Small intestine (tissue), 7 donors: ENCODE data around the gene DDX5. TPM values are rescaled to one million over a fixed set of nuclear protein-coding genes. Genes with fewer than 3 reads are reported as not detected.
"Not testable (repeated sequence)": the region's sequence is repeated elsewhere in the genome, so short reads cannot be mapped to it uniquely, and the experiment has no call there.

Experiments
- DNase-seq, 2 donors: peaks; one replicate each; pipeline versions ENCODE4 v3.0.0 to v3.0.0-alpha.2; 2013
- FAIRE-seq: peaks from 2 replicates; lab custom pipeline; 2012; peaks lifted over from hg19 to GRCh38; lab: Jason Lieb, UNC
- H3K27ac ChIP-seq, 3 donors: one replicate each; pipeline ENCODE4 v1.5.1; 2013; ENCODE audit warnings: low read length in 2 of 3, mild to moderate bottlenecking in 2 of 3, control low read depth in 1 of 3, inconsistent platforms in 1 of 3, low read depth in 1 of 3, moderate library complexity in 1 of 3
- H3K27me3 ChIP-seq, 3 donors: one replicate each; pipeline ENCODE4 v1.6.1; 2013; ENCODE audit warnings: low read length in 3 of 3, inconsistent platforms in 1 of 3; ENCODE audit not compliant: control insufficient read depth in 3 of 3, insufficient read depth in 3 of 3
- H3K36me3 ChIP-seq, 3 donors: one replicate each; pipeline ENCODE4 v1.6.1; 2013; ENCODE audit warnings: low read length in 3 of 3, inconsistent platforms in 1 of 3, low read depth in 1 of 3, mild to moderate bottlenecking in 1 of 3, moderate library complexity in 1 of 3; ENCODE audit not compliant: control insufficient read depth in 3 of 3, insufficient read depth in 2 of 3
- H3K4me1 ChIP-seq, 3 donors: one replicate each; pipeline ENCODE4 v1.6.1; 2013; ENCODE audit warnings: low read length in 2 of 3, inconsistent platforms in 1 of 3, low read depth in 1 of 3, mild to moderate bottlenecking in 1 of 3, moderate library complexity in 1 of 3; ENCODE audit not compliant: control insufficient read depth in 3 of 3, insufficient read depth in 2 of 3
- H3K4me3 ChIP-seq, 3 donors: one replicate each; pipeline ENCODE4 v1.5.1; 2013; ENCODE audit warnings: low read length in 3 of 3, control low read depth in 1 of 3, inconsistent platforms in 1 of 3, low read depth in 1 of 3, mild to moderate bottlenecking in 1 of 3, moderate library complexity in 1 of 3
- H3K9me3 ChIP-seq, 2 donors: one replicate each; pipeline ENCODE4 v1.6.1; 2013; ENCODE audit warnings: low read depth in 1 of 2, low read length in 1 of 2; ENCODE audit not compliant: control insufficient read depth in 2 of 2, insufficient read depth in 1 of 2
- WGBS, 3 donors: extraction: QIAGEN DNeasy Blood & Tissue Kit; methylation state at CpG; one replicate each; pipeline ENCODE4 v1.1.7; 2013; 5-methylcytosine and 5-hydroxymethylcytosine counted together
- polyA plus RNA-seq, 4 donors: library from polyadenylated mRNA; stranded (reverse) in 3 of 4; unstranded in 1 of 4; fragments of 200-250 nt in 3 of 4; fragments of 120-200 nt in 1 of 4; gene quantifications; one replicate each; pipeline versions ENCODE4 v1.2.1 to v1.2.3, GENCODE V29; 2013
- donor health status: healthy with polysubstance abuse.
- donor health status: control.
- donor health status: control.
- donor health status: Bipolar disorder and iron deficiency.
- donor health status: healthy.

The DDX5 gene
- polyA plus RNA-seq, 4 donors = 269 to 425 (median 321) TPM

DNA sequence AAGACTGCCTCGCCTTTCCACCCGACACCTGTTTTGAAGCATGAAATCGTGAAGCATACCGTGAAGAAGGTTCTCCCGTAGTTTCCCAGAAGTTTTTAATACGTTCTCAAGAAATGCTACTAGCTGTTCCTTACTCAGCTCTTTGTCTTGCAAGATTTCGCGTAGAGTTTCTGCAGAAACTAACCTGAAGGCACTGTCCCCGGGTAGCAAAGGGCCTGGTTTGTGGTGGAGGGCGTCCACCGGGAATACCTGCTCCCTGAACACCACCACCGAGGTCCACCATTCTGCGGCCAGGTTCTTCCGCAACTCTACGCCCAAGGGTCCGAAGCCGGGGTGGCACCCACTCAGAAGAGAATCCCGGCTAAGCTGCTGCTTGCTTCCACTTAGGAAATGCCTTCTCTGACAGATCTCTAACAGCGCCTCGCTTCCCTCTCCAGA is 9.7 kb downstream of the DDX5 start:
- Histone ChIP-seq H3K9me3 (no peaks in the 10 kb centered on the region), H3K4me3 (peak overlapping the region; percentile 50 to 80 (median 59)), H3K27ac (peak overlapping the region; percentile 55 to 91 (median 88)), H3K36me3 (peaks cover 10 to 17% (median 16%) of the 10 kb centered on the region in 3 donors), H3K4me1 (peaks cover 0 to 16% (median 5%) of the 10 kb centered on the region in 3 donors), H3K27me3 (no peaks in the 10 kb centered on the region)
- 1% methylated on average over 20 of the region's 20 CpGs for WGBS, 3 donors
- DNase-seq = no peak
- no peak for FAIRE-seq

DNA sequence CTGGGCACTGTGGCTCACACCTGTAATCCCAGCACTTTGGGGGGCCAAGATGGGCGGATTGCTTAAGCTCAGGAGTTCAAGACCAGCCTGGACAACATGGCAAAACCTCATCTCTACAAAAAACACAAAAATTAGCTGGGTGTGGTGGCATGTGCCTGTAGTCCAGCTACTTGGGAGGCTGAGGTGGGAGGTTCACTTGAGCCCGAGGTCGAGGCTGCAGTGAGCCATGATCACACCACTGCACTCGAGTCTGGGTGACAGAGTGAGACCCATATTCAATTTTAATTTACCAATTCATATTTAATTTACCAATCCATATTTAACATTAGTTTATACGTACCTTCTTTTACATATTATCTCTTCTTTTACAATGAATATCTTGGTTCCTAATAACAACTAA is 10.8 kb downstream of the DDX5 start:
- 87 to 95% (median 91%) methylated on average over 5 of the region's 5 CpGs for WGBS, 3 donors
- H3K36me3 ChIP-seq = peaks cover 2 to 18% (median 7%) of the 10 kb centered on the region in 3 donors
- not testable (repeated sequence) for DNase-seq, H3K27ac ChIP-seq, H3K4me3 ChIP-seq, H3K9me3 ChIP-seq, H3K27me3 ChIP-seq, FAIRE-seq
- peaks cover 0 to 16% (median 5%) of the 10 kb centered on the region in 3 donors for H3K4me1 ChIP-seq

DNA sequence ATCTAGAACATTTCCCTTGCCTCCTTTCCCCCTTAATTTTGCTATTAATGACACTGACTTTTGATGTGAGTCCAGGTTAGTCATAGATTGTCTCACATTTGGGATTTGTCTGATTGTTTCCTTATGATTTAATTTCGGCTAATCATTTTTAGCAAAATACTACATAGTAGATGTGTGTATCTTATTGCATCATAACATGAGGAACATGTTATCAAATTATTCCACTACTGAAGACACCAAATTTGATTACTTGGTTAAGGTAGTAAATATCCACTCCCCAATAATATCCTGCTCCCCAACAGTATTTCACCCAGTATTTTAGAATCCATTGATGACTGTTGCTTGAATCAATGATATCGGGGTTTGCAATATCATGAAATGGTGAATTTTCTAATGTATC is 12.0 kb downstream of the DDX5 start:
- Histone ChIP-seq H3K36me3 (peaks cover 2 to 23% (median 4%) of the 10 kb centered on the region in 3 donors), H3K9me3 (no peaks in the 10 kb centered on the region), H3K27ac (no peak overlapping the region), H3K4me3 (no peak overlapping the region), H3K4me1 (peaks cover 0 to 16% (median 5%) of the 10 kb centered on the region in 3 donors), H3K27me3 (no peaks in the 10 kb centered on the region)
- WGBS, 3 donors = 91 to 96% (median 95%) methylated on average over 2 of the region's 2 CpGs
- DNase-seq (no peak), FAIRE-seq (no peak)

DNA sequence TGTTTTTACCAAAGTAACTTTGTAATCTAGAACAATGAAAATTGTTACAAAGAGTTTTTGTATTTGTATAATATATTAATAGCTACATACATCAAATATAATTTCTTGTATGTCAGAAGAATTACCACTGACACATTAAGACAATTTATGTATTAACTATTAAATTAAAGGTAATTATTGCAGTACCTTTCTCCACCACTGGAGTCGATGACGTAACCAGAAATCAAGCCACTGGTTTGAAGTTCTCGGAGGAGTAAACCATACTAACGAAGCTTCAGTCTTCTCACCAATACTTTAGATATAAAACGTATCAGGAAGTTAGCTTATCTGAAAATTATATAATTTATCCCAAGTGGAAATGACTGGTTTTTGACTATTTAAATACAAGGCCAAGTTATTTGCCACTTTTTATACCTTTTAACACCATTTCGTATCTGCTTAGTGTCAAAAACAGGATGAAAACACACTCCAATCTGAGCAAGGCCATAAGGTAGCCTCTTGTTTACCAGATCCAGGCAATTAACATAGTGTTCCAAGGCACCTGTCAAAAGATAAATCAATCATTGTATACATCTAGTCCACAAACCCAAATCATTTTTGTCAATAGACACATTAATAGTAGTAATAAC is 13.5 kb downstream of the DDX5 start:
- Histone ChIP-seq H3K27ac (no peak overlapping the region), H3K4me1 (peaks cover 0 to 10% (median 4%) of the 10 kb centered on the region in 3 donors), H3K4me3 (no peak overlapping the region), H3K9me3 (no peaks in the 10 kb centered on the region), H3K36me3 (peaks cover 0 to 27% (median 2%) of the 10 kb centered on the region in 3 donors), H3K27me3 (no peaks in the 10 kb centered on the region)
- FAIRE-seq (no peak), DNase-seq (peak in 1 of 2 donors; percentile 42)
- whole genome bisulfite sequencing, 3 donors = 68 to 80% (median 72%) methylated on average over 6 of the region's 6 CpGs

DNA sequence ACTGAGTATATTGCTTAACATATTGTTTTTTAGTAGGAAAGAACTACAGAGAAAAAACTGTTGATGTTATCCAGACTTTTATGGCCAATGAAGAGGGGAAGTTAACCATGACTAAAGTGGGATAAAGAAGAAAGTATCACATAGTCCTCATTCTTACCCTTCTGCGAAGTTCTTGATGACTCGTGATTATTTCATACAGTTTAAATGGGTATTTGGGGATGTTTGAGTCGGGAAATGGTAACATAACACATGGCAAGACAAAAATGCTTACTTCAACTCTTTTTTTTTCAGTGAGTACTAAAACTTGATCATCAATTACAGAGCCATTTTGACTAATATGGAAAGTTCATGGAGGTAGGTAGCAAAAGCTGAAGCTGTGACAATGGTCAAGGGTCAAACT is 14.1 kb downstream of the DDX5 start:
- no peaks in the 10 kb centered on the region for H3K27me3 ChIP-seq
- DNase-seq (no peak), FAIRE-seq (no peak)
- no peaks in the 10 kb centered on the region for H3K9me3 ChIP-seq
- H3K4me1 ChIP-seq = peaks cover 0 to 6% (median 0%) of the 10 kb centered on the region in 3 donors
- no peak overlapping the region for H3K27ac ChIP-seq
- WGBS, 3 donors = 84 to 88% (median 88%) methylated on average over 3 of the region's 3 CpGs
- H3K36me3 ChIP-seq = peaks cover 0 to 27% (median 2%) of the 10 kb centered on the region in 3 donors
- H3K4me3 ChIP-seq = no peak overlapping the region

DNA sequence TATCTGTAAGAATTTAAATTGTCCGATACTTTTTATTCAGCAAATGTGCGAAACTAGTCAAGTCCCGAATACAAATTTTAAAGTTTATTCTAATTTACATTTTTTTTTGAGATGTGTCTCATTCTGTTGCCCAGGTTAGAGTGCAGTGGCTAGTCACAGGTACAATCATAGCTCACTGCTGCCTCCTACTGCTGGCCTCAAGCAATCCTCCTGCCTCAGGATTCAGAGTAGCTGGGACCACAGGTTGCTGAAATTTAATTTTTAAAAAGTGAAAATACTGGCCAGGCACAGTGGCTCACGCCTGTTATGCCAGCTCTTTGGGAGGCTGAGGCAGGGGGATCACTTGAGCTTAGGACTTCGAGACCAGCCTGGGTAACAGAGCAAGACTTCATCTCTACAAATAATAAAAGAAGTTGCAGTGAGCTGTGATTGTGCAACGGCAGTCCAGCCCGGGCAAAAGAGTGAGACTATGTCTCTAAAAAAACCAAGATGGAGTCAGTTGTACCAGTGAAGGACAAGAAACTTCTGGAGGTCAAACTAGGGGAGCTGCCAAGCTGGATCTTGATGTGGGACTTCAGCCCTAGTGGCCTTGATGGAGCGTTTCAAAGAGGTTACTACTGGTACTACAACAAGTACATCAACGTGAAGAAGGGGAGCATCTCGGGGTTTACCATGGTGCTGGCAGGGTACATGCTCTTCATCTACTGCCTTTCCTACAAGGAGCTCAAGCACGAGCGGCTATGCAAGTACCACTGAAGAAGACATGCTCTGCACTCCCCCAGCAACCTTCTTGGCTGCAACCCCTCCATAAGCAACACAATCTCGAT is 14.8 kb downstream of the DDX5 start:
- Histone ChIP-seq H3K27me3 (no peaks in the 10 kb centered on the region), H3K4me1 (peaks cover 0 to 6% (median 0%) of the 10 kb centered on the region in 3 donors), H3K9me3 (no peaks in the 10 kb centered on the region), H3K36me3 (peaks cover 0 to 30% (median 2%) of the 10 kb centered on the region in 3 donors), H3K27ac (no peak overlapping the region), H3K4me3 (no peak overlapping the region)
- peak in 1 of 2 donors; percentile 45 for DNase-seq
- no peak for FAIRE-seq
- WGBS, 3 donors = 91 to 95% (median 93%) methylated on average over 13 of the region's 13 CpGs

DNA sequence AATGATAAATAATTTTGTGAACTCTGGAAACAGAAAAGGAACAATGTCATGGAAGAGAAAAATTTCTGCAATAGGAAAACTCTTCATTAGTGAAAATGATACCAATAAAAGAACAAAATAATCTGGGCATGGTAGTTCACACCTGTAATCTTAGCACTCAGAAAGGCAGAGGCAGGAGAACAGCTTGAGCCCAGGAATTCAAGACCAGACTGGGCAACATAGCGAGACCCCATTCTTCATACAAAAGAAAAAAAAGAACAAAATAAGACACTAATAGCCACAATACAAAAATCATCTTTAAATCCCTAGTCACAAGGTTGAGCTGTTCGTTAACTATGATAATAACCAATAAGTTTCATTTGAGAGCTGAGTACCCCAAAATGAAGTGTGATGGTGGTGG is 17.8 kb downstream of the DDX5 start:
- no peak overlapping the region for H3K4me3 ChIP-seq
- H3K36me3 ChIP-seq = peaks cover 4 to 46% (median 5%) of the 10 kb centered on the region in 3 donors
- no peak for DNase-seq
- H3K27ac ChIP-seq = no peak overlapping the region
- H3K4me1 ChIP-seq = no peaks in the 10 kb centered on the region
- FAIRE-seq = no peak
- 93 to 98% (median 96%) methylated on average over 2 of the region's 2 CpGs for WGBS, 3 donors
- H3K9me3 ChIP-seq = no peaks in the 10 kb centered on the region
- H3K27me3 ChIP-seq = no peaks in the 10 kb centered on the region

DNA sequence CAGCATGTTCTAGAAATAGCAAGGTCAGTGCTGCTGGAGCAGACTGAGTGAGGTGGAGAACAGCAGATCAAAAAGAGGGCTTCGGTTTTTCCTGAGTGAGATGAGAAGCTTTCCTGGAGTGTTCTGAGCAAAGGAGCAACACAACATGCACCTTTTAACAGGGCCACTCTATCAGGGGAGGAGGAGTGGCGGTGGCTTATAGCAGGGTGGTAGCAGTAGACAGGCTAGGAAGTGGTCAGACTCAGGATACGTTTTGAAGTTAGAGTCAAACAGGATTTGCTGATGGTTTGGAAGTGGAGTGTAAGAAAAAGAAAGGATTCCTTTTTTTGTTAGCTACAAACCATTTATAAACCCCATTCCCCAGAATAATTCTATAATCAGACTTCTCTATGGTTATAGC is 21.7 kb downstream of the DDX5 start:
- H3K4me3 ChIP-seq = no peak overlapping the region
- H3K9me3 ChIP-seq = no peaks in the 10 kb centered on the region
- no peak for FAIRE-seq
- H3K36me3 ChIP-seq = peaks cover 4 to 34% (median 5%) of the 10 kb centered on the region in 3 donors
- H3K4me1 ChIP-seq = no peaks in the 10 kb centered on the region
- H3K27ac ChIP-seq = no peak overlapping the region
- H3K27me3 ChIP-seq = no peaks in the 10 kb centered on the region
- 81 to 94% (median 90%) methylated on average over 3 of the region's 3 CpGs for WGBS, 3 donors
- DNase-seq = no peak
